ENCODE results near the gene SFTPD. TPM values are rescaled to one million over a fixed set of nuclear protein-coding genes. Genes with fewer than 3 reads are reported as not detected.

The SFTPD gene
- total RNA-seq, 1 experiment from 2014 or later = 0.24 TPM

DNA sequence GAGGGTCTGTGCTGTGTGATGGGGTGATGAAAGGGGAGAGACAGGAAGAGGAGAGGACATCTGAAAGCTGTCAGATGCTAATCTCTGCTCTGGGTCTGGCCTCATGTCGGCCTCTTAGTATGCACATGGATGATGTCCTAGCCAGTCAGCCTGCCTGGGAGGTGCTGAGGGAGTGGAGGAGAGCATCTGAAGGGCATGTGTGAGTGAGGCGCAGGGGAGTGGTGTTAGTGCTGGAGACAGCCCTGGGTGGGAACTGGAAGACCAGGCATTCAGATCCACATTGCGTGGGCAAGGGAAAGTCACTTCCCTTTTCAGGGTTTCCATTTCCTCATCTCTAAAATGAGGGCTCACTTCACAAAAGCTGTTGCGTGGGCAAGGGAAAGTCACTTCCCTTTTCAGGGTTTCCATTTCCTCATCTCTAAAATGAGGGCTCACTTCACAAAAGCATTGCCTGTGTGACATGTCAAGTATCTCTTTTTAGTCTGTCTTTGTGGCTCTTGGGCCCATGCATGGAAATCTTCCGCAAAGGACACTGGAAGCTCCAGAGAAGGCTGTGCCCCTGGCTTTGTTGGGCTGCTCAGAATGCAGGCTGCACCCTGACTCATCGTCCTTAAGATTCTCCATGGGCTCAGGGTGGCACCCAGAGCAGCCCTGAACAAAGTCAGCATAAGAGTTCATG, 10.0 kb downstream of the SFTPD start:
- no peaks in the 10 kb centered on the region for H3K79me1 ChIP-seq (ENCODE audit: insufficient read depth, low read depth, low read length, poor library complexity, severe bottlenecking)
- H2BK15ac ChIP-seq (ENCODE audit: low read depth, low read length) = no peak overlapping the region
- H3K27ac ChIP-seq (ENCODE audit: insufficient read length, low read depth, low read length) = no peak overlapping the region
- H3K27ac Mint-ChIP-seq = peak overlapping the region in 1 of 3 experiments; percentile 31; a peak in 1 of 7 replicates
- H2BK20ac ChIP-seq (ENCODE audit: low read depth, low read length, poor library complexity, severe bottlenecking) = no peak overlapping the region
- H3T11ph ChIP-seq (ENCODE audit: low read length) = no peak overlapping the region
- no peak overlapping the region for H2BK120ac ChIP-seq (ENCODE audit: low read depth, low read length, poor library complexity, severe bottlenecking)
- no peak overlapping the region for H3K23ac ChIP-seq (ENCODE audit: insufficient read length, low read depth, low read length)
- no peak overlapping the region for H3K14ac ChIP-seq (ENCODE audit: insufficient read depth, low read length)
- H3K4me2 ChIP-seq (ENCODE audit: insufficient read depth, insufficient read length, low read length) = no peak overlapping the region
- H3K9me3 Mint-ChIP-seq = no peaks in the 10 kb centered on the region; a peak in 1 of 5 replicates
- H3K4me1 Mint-ChIP-seq = peaks cover 3 to 4% of the 10 kb centered on the region in 2 experiments; a peak in 3 of 4 replicates
- H4K91ac ChIP-seq (ENCODE audit: insufficient read length, low read depth, low read length) = no peak overlapping the region
- TF ChIP-seq, protein P1, sequence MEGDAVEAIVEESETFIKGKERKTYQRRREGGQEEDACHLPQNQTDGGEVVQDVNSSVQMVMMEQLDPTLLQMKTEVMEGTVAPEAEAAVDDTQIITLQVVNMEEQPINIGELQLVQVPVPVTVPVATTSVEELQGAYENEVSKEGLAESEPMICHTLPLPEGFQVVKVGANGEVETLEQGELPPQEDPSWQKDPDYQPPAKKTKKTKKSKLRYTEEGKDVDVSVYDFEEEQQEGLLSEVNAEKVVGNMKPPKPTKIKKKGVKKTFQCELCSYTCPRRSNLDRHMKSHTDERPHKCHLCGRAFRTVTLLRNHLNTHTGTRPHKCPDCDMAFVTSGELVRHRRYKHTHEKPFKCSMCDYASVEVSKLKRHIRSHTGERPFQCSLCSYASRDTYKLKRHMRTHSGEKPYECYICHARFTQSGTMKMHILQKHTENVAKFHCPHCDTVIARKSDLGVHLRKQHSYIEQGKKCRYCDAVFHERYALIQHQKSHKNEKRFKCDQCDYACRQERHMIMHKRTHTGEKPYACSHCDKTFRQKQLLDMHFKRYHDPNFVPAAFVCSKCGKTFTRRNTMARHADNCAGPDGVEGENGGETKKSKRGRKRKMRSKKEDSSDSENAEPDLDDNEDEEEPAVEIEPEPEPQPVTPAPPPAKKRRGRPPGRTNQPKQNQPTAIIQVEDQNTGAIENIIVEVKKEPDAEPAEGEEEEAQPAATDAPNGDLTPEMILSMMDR (conservative IDR thresholded peaks at IDR 0.05) = no peak
- no peak overlapping the region for H4K5ac ChIP-seq (ENCODE audit: insufficient read length, low read depth, low read length)
- H3K4me1 ChIP-seq (ENCODE audit: insufficient read depth, low read length) = no peaks in the 10 kb centered on the region
- no peaks in the 10 kb centered on the region for H3K9me3 ChIP-seq (ENCODE audit: control insufficient read depth, low read depth, low read length)
- no peak overlapping the region for H2AFZ ChIP-seq (ENCODE audit: low read length)
- no peak overlapping the region for H3K18ac ChIP-seq (ENCODE audit: insufficient read length, low read depth, low read length)
- no peak overlapping the region for H3K9ac ChIP-seq (ENCODE audit: extremely low read depth, insufficient read length, low read length)
- no peak overlapping the region for H3K4ac ChIP-seq (ENCODE audit: low read depth, low read length)
- WGBS (ENCODE audit: extremely low coverage, insufficient read length, low lambda C conversion rate) = no CpG with 5 or more reads among the region's 6 CpGs
- no peak overlapping the region for H2BK12ac ChIP-seq (ENCODE audit: insufficient read length, low read depth, low read length)
- no peaks in the 10 kb centered on the region for H3K23me2 ChIP-seq (ENCODE audit: insufficient read length, low read depth, low read length, poor library complexity, severe bottlenecking)
- no peaks in the 10 kb centered on the region for H3K79me2 ChIP-seq (ENCODE audit: insufficient read depth, low read length)
- H3K27me3 ChIP-seq (ENCODE audit: insufficient read depth, low read length) = no peaks in the 10 kb centered on the region
- no peak overlapping the region for H3K4me3 Mint-ChIP-seq
- H3K36me3 Mint-ChIP-seq (ENCODE audit: insufficient read depth in 1 of 3, low read depth in 3 of 3) = no peaks in the 10 kb centered on the region
- no peak overlapping the region for H4K8ac ChIP-seq (replicated peaks; ENCODE audit: insufficient read length, low read depth, low read length)
- no peaks in the 10 kb centered on the region for H4K20me1 ChIP-seq (ENCODE audit: control insufficient read depth, insufficient read depth, insufficient read length)
- DNase-seq = peak; percentile 8
- H2BK5ac ChIP-seq (ENCODE audit: insufficient read length, low read length) = no peak overlapping the region
- H2AK5ac ChIP-seq (ENCODE audit: insufficient read length, low read length) = no peak overlapping the region
- peaks cover 7% of the 10 kb centered on the region for H3K27me3 Mint-ChIP-seq (ENCODE audit: low read depth)
- H3K56ac ChIP-seq (ENCODE audit: insufficient read length, low read depth, low read length) = no peak overlapping the region
